NCI-H1436 (cell line): ENCODE results near the gene B4GALT3.
A peak's percentile ranks its signal among the peaks of the same experiment; 100 is the strongest.

Experiments used
- DNase-seq: peaks from one replicate; lab custom pipeline; 2025; lab: John Stamatoyannopoulos, UW

The B4GALT3 gene

GRCh38 chr1:161206411-161207140 lies 29.3 kb upstream of the B4GALT3 start:
- no peak for DNase-seq

- DNase-seq: peak; percentile 97
These were observed 24.8 kb upstream of the B4GALT3 start, which contains the start of gene NDUFS2 for GRCh38 chr1:161201836-161202712. Gene NDUFS2, plus strand, starts transcription at chr1:161202367. Its CDS starts 19 bp downstream, at chr1:161202386.

- no peak for DNase-seq
These were observed 23.9 kb upstream of the B4GALT3 start for GRCh38 chr1:161200992-161201835.

- no peak for DNase-seq
These were observed 23.2 kb upstream of the B4GALT3 start for GRCh38 chr1:161200421-161200991.

GRCh38 chr1:161199506-161200139 lies 22.3 kb upstream of the B4GALT3 start:
- DNase-seq: no peak

- DNase-seq: no peak
These were observed 21.7 kb upstream of the B4GALT3 start, which contains the start of gene ADAMTS4 for GRCh38 chr1:161198897-161199431. Gene ADAMTS4, minus strand, starts transcription at chr1:161199054. Its CDS starts 427 bp downstream, at chr1:161198627.

GRCh38 chr1:161198194-161198896 lies 21.0 kb upstream of the B4GALT3 start:
- peak; percentile 11 for DNase-seq

- no peak for DNase-seq
These were observed 20.4 kb upstream of the B4GALT3 start for GRCh38 chr1:161197560-161198193.

- DNase-seq: no peak
These were observed 19.5 kb upstream of the B4GALT3 start for GRCh38 chr1:161196521-161197451.

- DNase-seq: no peak
These were observed 18.8 kb upstream of the B4GALT3 start for GRCh38 chr1:161196111-161196510.

- no peak for DNase-seq
These were observed 17.9 kb upstream of the B4GALT3 start for GRCh38 chr1:161195171-161195570.

GRCh38 chr1:161193561-161194235 lies 16.4 kb upstream of the B4GALT3 start:
- DNase-seq: no peak

GRCh38 chr1:161192476-161193465 lies 15.5 kb upstream of the B4GALT3 start:
- peak; percentile 66 for DNase-seq

GRCh38 chr1:161191971-161192370 lies 14.7 kb upstream of the B4GALT3 start:
- DNase-seq: no peak

- no peak for DNase-seq
These were observed 13.7 kb upstream of the B4GALT3 start for GRCh38 chr1:161190962-161191521.

GRCh38 chr1:161189036-161189435 lies 11.7 kb upstream of the B4GALT3 start:
- no peak for DNase-seq
